ENCODE data around the gene AP1G2. TPM values are rescaled to one million over a fixed set of nuclear protein-coding genes. Genes with fewer than 3 reads are reported as not detected.

The AP1G2 gene
- total and polyA plus RNA-seq, 2 of the 13 experiments (the other 11 are each of a cell fraction or from before 2014, with no cell fraction given), result 96.9 to 611 TPM

DNA sequence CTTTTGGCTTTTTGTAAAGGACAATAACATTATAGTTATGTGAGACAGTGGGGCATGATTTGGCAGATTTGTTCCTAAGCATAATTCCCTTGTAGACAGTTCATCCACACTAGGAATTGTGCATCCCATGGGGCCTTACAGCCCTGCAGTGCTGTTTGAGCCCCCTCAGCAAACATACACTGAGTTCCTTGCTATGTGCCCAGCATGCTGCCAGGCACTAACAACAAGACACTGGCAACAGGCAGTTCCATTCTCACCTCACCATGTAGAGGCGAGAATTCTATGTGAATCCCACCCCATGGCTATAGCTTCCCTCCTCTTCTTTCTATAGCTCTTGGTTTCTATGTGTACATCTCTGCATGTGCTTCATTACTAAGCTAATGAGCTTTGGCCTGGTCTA, 9.6 kb downstream of the AP1G2 start (continued):
- TF ChIP-seq PAX8 (CRISPR knock-in tag; IDR thresholded peaks at IDR 0.05; ENCODE audit: borderline replicate concordance) (no peak), ZNF850 (CRISPR knock-in tag; conservative IDR thresholded peaks at IDR 0.05) (no peak), RBM22 (optimal IDR thresholded peaks at IDR 0.05; ENCODE audit: low read length) (peak; percentile 85), ZNF891 (CRISPR knock-in tag; IDR thresholded peaks at IDR 0.05) (no peak), ZNF333 (CRISPR knock-in tag; IDR thresholded peaks at IDR 0.05; ENCODE audit: borderline replicate concordance) (no peak), KAT7 (CRISPR knock-in tag; IDR thresholded peaks at IDR 0.05; ENCODE audit: borderline replicate concordance) (no peak), MXI1 (IDR thresholded peaks at IDR 0.05; ENCODE audit: borderline replicate concordance, low read depth, low read length) (no peak), ARNTL (CRISPR knock-in tag; IDR thresholded peaks at IDR 0.05) (no peak), SIN3B (IDR thresholded peaks at IDR 0.05; ENCODE audit: low read length) (no peak), KDM2A (CRISPR knock-in tag; IDR thresholded peaks at IDR 0.05; ENCODE audit: borderline replicate concordance, low read depth) (peak; percentile 45), ZNF652 (CRISPR knock-in tag; IDR thresholded peaks at IDR 0.05; ENCODE audit: borderline replicate concordance, low read depth) (no peak), ZBTB8A (CRISPR knock-in tag; IDR thresholded peaks at IDR 0.05; ENCODE audit: borderline replicate concordance, low read depth) (no peak), ZNF577 (CRISPR knock-in tag; IDR thresholded peaks at IDR 0.05; ENCODE audit: borderline replicate concordance, low read depth) (no peak), ZNF12 (CRISPR knock-in tag; IDR thresholded peaks at IDR 0.05) (no peak), TARDBP (CRISPR knock-in tag; IDR thresholded peaks at IDR 0.05) (0 out of 2 replicates have a peak, but pooled peaks have one; percentile 17), GATA4 (IDR thresholded peaks at IDR 0.05; ENCODE audit: borderline replicate concordance, low read depth) (no peak), HDAC2 (CRISPR knock-in tag; IDR thresholded peaks at IDR 0.05) (no peak)
- TF ChIP-seq, protein P1, sequence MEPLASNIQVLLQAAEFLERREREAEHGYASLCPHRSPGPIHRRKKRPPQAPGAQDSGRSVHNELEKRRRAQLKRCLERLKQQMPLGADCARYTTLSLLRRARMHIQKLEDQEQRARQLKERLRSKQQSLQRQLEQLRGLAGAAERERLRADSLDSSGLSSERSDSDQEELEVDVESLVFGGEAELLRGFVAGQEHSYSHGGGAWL (CRISPR knock-in tag; IDR thresholded peaks at IDR 0.05), result no peak
- TF ChIP-seq, protein P2, sequence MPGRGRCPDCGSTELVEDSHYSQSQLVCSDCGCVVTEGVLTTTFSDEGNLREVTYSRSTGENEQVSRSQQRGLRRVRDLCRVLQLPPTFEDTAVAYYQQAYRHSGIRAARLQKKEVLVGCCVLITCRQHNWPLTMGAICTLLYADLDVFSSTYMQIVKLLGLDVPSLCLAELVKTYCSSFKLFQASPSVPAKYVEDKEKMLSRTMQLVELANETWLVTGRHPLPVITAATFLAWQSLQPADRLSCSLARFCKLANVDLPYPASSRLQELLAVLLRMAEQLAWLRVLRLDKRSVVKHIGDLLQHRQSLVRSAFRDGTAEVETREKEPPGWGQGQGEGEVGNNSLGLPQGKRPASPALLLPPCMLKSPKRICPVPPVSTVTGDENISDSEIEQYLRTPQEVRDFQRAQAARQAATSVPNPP (CRISPR knock-in tag; IDR thresholded peaks at IDR 0.05), result 0 out of 2 replicates have a peak, but pooled peaks have one; percentile 32
